ENCODE results near the gene AURKAIP1. TPM values are rescaled to one million over a fixed set of nuclear protein-coding genes. Genes with fewer than 3 reads are reported as not detected.

Gene AURKAIP1
- total and polyA plus RNA-seq, 4 donors: 43.5 to 208 (median 168) TPM

- ATAC-seq (ENCODE audit: insufficient read depth, low FRiP score) (no peak), DNase-seq (no peak)
- WGBS, 2 donors: 88 to 92% methylated on average over 11 of the region's 11 CpGs
- Histone ChIP-seq H3K27ac (ENCODE audit: low read depth in 1 of 2, low read length in 1 of 2) (no peak overlapping the region), H3K9ac (ENCODE audit: insufficient read depth in 1 of 2, low read length in 2 of 2) (no peak overlapping the region), H3K4me3 (no peak overlapping the region), H3K4me1 (ENCODE audit: control insufficient read depth in 5 of 5, insufficient read depth in 5 of 5, low read length in 5 of 5) (peaks cover 5 to 17% (median 11%) of the 10 kb centered on the region in 5 donors), H3K36me3 (ENCODE audit: control insufficient read depth in 4 of 4, insufficient read depth in 4 of 4, low read length in 4 of 4) (peaks cover 35 to 51% (median 44%) of the 10 kb centered on the region in 4 donors), H3K27me3 (ENCODE audit: control insufficient read depth in 3 of 3, insufficient read depth in 3 of 3, low read length in 2 of 3) (no peaks in the 10 kb centered on the region), H3K9me3 (ENCODE audit: control insufficient read depth in 4 of 4, insufficient read depth in 3 of 4, low read length in 3 of 4) (no peaks in the 10 kb centered on the region)
- no peak for TF ChIP-seq CTCF (IDR thresholded peaks at IDR 0.05; ENCODE audit: control extremely low read depth, extremely low read depth)
Observed at GRCh38 chr1:1395166-1395565, 20.2 kb upstream of the AURKAIP1 start.

- peaks cover 4 to 12% (median 8%) of the 10 kb centered on the region in 5 donors for H3K4me1 ChIP-seq (ENCODE audit: control insufficient read depth in 5 of 5, insufficient read depth in 5 of 5, low read length in 5 of 5)
- no peak overlapping the region for H3K4me3 ChIP-seq
- no peak overlapping the region for H3K9ac ChIP-seq (ENCODE audit: insufficient read depth in 1 of 2, low read length in 2 of 2)
- ATAC-seq (ENCODE audit: insufficient read depth, low FRiP score) (no peak), DNase-seq (no peak)
- H3K27me3 ChIP-seq (ENCODE audit: control insufficient read depth in 3 of 3, insufficient read depth in 3 of 3, low read length in 2 of 3): no peaks in the 10 kb centered on the region
- H3K9me3 ChIP-seq (ENCODE audit: control insufficient read depth in 4 of 4, insufficient read depth in 3 of 4, low read length in 3 of 4): peaks cover 0 to 2% (median 0%) of the 10 kb centered on the region in 4 donors
- H3K36me3 ChIP-seq (ENCODE audit: control insufficient read depth in 4 of 4, insufficient read depth in 4 of 4, low read length in 4 of 4): peaks cover 35 to 60% (median 49%) of the 10 kb centered on the region in 4 donors
- 97 to 98% methylated on average over 7 of the region's 7 CpGs for WGBS, 2 donors
- no peak for TF ChIP-seq CTCF (IDR thresholded peaks at IDR 0.05; ENCODE audit: control extremely low read depth, extremely low read depth)
- H3K27ac ChIP-seq (ENCODE audit: low read depth in 1 of 2, low read length in 1 of 2): no peak overlapping the region
Observed at GRCh38 chr1:1394116-1394515, 19.1 kb upstream of the AURKAIP1 start.

- peaks cover 4 to 11% (median 8%) of the 10 kb centered on the region in 5 donors for H3K4me1 ChIP-seq (ENCODE audit: control insufficient read depth in 5 of 5, insufficient read depth in 5 of 5, low read length in 5 of 5)
- no peak for ATAC-seq (ENCODE audit: insufficient read depth, low FRiP score)
- no peak for DNase-seq
- H3K27ac ChIP-seq (ENCODE audit: low read depth in 1 of 2, low read length in 1 of 2): no peak overlapping the region
- peaks cover 0 to 2% (median 0%) of the 10 kb centered on the region in 4 donors for H3K9me3 ChIP-seq (ENCODE audit: control insufficient read depth in 4 of 4, insufficient read depth in 3 of 4, low read length in 3 of 4)
- H3K36me3 ChIP-seq (ENCODE audit: control insufficient read depth in 4 of 4, insufficient read depth in 4 of 4, low read length in 4 of 4): peaks cover 35 to 61% (median 49%) of the 10 kb centered on the region in 4 donors
- no peak for TF ChIP-seq CTCF (IDR thresholded peaks at IDR 0.05; ENCODE audit: control extremely low read depth, extremely low read depth)
- 91 to 95% methylated on average over 11 of the region's 11 CpGs for WGBS, 2 donors
- no peak overlapping the region for H3K4me3 ChIP-seq
- no peak overlapping the region for H3K9ac ChIP-seq (ENCODE audit: insufficient read depth in 1 of 2, low read length in 2 of 2)
- no peaks in the 10 kb centered on the region for H3K27me3 ChIP-seq (ENCODE audit: control insufficient read depth in 3 of 3, insufficient read depth in 3 of 3, low read length in 2 of 3)
Observed at GRCh38 chr1:1393428-1393827, 18.4 kb upstream of the AURKAIP1 start.

GRCh38 chr1:1393014-1393413 lies 18.0 kb upstream of the AURKAIP1 start:
- H3K27ac ChIP-seq (ENCODE audit: low read depth in 1 of 2, low read length in 1 of 2): no peak overlapping the region

More at GRCh38 chr1:1393014-1393413, 18.0 kb upstream of the AURKAIP1 start:
- WGBS, 2 donors: 91 to 93% methylated on average over 4 of the region's 4 CpGs
- Histone ChIP-seq H3K27me3 (ENCODE audit: control insufficient read depth in 3 of 3, insufficient read depth in 3 of 3, low read length in 2 of 3) (no peaks in the 10 kb centered on the region), H3K9me3 (ENCODE audit: control insufficient read depth in 4 of 4, insufficient read depth in 3 of 4, low read length in 3 of 4) (peaks cover 0 to 2% (median 0%) of the 10 kb centered on the region in 4 donors), H3K9ac (ENCODE audit: insufficient read depth in 1 of 2, low read length in 2 of 2) (no peak overlapping the region), H3K36me3 (ENCODE audit: control insufficient read depth in 4 of 4, insufficient read depth in 4 of 4, low read length in 4 of 4) (peaks cover 38 to 65% (median 49%) of the 10 kb centered on the region in 4 donors), H3K4me1 (ENCODE audit: control insufficient read depth in 5 of 5, insufficient read depth in 5 of 5, low read length in 5 of 5) (peaks cover 2 to 10% (median 4%) of the 10 kb centered on the region in 5 donors), H3K4me3 (no peak overlapping the region)
- ATAC-seq (ENCODE audit: insufficient read depth, low FRiP score): no peak
- TF ChIP-seq CTCF (IDR thresholded peaks at IDR 0.05; ENCODE audit: control extremely low read depth, extremely low read depth): no peak
- no peak for DNase-seq
